Subcutaneous abdominal adipose tissue (tissue), 5 donors: ENCODE data around the gene TRIM68.

Experiments
- H3K27ac ChIP-seq: one replicate; pipeline ENCODE4 v1.7.0; 2013; ENCODE audit warnings: low read depth, mild to moderate bottlenecking, inconsistent platforms, low read length, moderate library complexity
- H3K27me3 ChIP-seq, 5 donors: one replicate each; pipeline ENCODE4 v1.7.0; 2013; ENCODE audit warnings: low read length in 5 of 5, inconsistent platforms in 1 of 5; ENCODE audit not compliant: control insufficient read depth in 5 of 5, insufficient read depth in 4 of 5
- H3K36me3 ChIP-seq, 5 donors: one replicate each; pipeline ENCODE4 v1.7.0; 2013; ENCODE audit warnings: low read length in 5 of 5; ENCODE audit not compliant: control insufficient read depth in 5 of 5, insufficient read depth in 5 of 5
- H3K4me1 ChIP-seq, 5 donors: one replicate each; pipeline ENCODE4 v1.7.0; 2013; ENCODE audit warnings: low read length in 5 of 5, mild to moderate bottlenecking in 3 of 5, moderate library complexity in 1 of 5; ENCODE audit not compliant: control insufficient read depth in 5 of 5, insufficient read depth in 5 of 5
- H3K4me3 ChIP-seq, 5 donors: one replicate each; pipeline ENCODE4 v1.7.0; 2013; ENCODE audit warnings: low read length in 5 of 5, low read depth in 1 of 5
- H3K9ac ChIP-seq, 5 donors: one replicate each; pipeline ENCODE4 v1.7.0; 2013; ENCODE audit warnings: low read length in 5 of 5, mild to moderate bottlenecking in 4 of 5, moderate library complexity in 3 of 5
- H3K9me3 ChIP-seq, 5 donors: one replicate each; pipeline ENCODE4 v1.7.0; 2013; ENCODE audit warnings: low read length in 5 of 5; ENCODE audit not compliant: control insufficient read depth in 5 of 5
- donor health status: healthy.
- donor health status: healthy.
- donor health status: healthy.
- donor health status: healthy.
- donor health status: healthy.

TRIM68 gene

GRCh38 chr11:4607781-4608666, at the start of gene TRIM68:
TSS of gene TRIM68 (minus strand) at chr11:4608231. CDS start at chr11:4605504, 2,727 bp downstream.
- peaks cover 0 to 22% (median 20%) of the 10 kb centered on the region in 5 donors for H3K4me1 ChIP-seq
- peaks cover 0 to 2% (median 0%) of the 10 kb centered on the region in 5 donors for H3K27me3 ChIP-seq
- H3K9me3 ChIP-seq: no peaks in the 10 kb centered on the region
- H3K9ac ChIP-seq: peak within 1 kb of the TSS; percentile 64 to 89 (median 85)
- peaks cover 13 to 23% (median 18%) of the 10 kb centered on the region in 5 donors for H3K36me3 ChIP-seq
- peak within 1 kb of the TSS; percentile 78 for H3K27ac ChIP-seq
- peak within 1 kb of the TSS; percentile 71 to 81 (median 75) for H3K4me3 ChIP-seq

- Histone ChIP-seq H3K4me1 (no peaks in the 10 kb centered on the region), H3K9ac (no peak overlapping the region), H3K9me3 (no peaks in the 10 kb centered on the region), H3K27me3 (no peaks in the 10 kb centered on the region), H3K27ac (no peak overlapping the region), H3K4me3 (no peak overlapping the region), H3K36me3 (peaks cover 0 to 11% (median 0%) of the 10 kb centered on the region in 5 donors)
Observed at GRCh38 chr11:4654635-4655369, 46.8 kb upstream of the TRIM68 start.

GRCh38 chr11:4647766-4648165, 39.7 kb upstream of the TRIM68 start:
- Histone ChIP-seq H3K9me3 (no peaks in the 10 kb centered on the region), H3K4me3 (no peak overlapping the region), H3K9ac (peak overlapping the region in 1 of 5 donors; percentile 5), H3K27me3 (peaks cover 0 to 4% (median 0%) of the 10 kb centered on the region in 5 donors), H3K36me3 (peaks cover 0 to 5% (median 0%) of the 10 kb centered on the region in 5 donors), H3K4me1 (peaks cover 0 to 44% (median 9%) of the 10 kb centered on the region in 5 donors), H3K27ac (no peak overlapping the region)

- H3K9me3 ChIP-seq: no peaks in the 10 kb centered on the region
- H3K4me3 ChIP-seq: peak overlapping the region in 3 of 5 donors; percentile 20 to 67 (median 52)
- no peak overlapping the region for H3K27ac ChIP-seq
Observed at GRCh38 chr11:4645974-4646373, 37.9 kb upstream of the TRIM68 start.

GRCh38 chr11:4644233-4644632, 36.2 kb upstream of the TRIM68 start:
- Histone ChIP-seq H3K4me3 (peak overlapping the region in 4 of 5 donors; percentile 52 to 67 (median 62)), H3K36me3 (no peaks in the 10 kb centered on the region), H3K27me3 (peaks cover 0 to 8% (median 0%) of the 10 kb centered on the region in 5 donors), H3K9me3 (no peaks in the 10 kb centered on the region), H3K9ac (peak overlapping the region in 2 of 5 donors; percentile 32 to 68), H3K27ac (no peak overlapping the region), H3K4me1 (peaks cover 0 to 61% (median 13%) of the 10 kb centered on the region in 5 donors)

More at GRCh38 chr11:4645974-4646373, 37.9 kb upstream of the TRIM68 start:
- Histone ChIP-seq H3K4me1 (peaks cover 0 to 60% (median 13%) of the 10 kb centered on the region in 5 donors), H3K36me3 (no peaks in the 10 kb centered on the region), H3K9ac (peak overlapping the region in 1 of 5 donors; percentile 32), H3K27me3 (peaks cover 0 to 6% (median 0%) of the 10 kb centered on the region in 5 donors)

GRCh38 chr11:4643682-4644081, 35.7 kb upstream of the TRIM68 start, which contains the start of gene OR51E1:
TSS of gene OR51E1 (plus strand) at chr11:4643982. CDS start at chr11:4652527, 8,545 bp downstream.
- H3K4me1 ChIP-seq: peaks cover 0 to 58% (median 13%) of the 10 kb centered on the region in 5 donors
- H3K4me3 ChIP-seq: peak within 1 kb of the TSS in 4 of 5 donors; percentile 52 to 67 (median 62)

GRCh38 chr11:4643076-4643475, 35.0 kb upstream of the TRIM68 start:
- no peaks in the 10 kb centered on the region for H3K9me3 ChIP-seq
- peak overlapping the region; percentile 61 for H3K27ac ChIP-seq
- peaks cover 0 to 53% (median 12%) of the 10 kb centered on the region in 5 donors for H3K4me1 ChIP-seq
- no peaks in the 10 kb centered on the region for H3K36me3 ChIP-seq
- peak overlapping the region in 1 of 5 donors; percentile 68 for H3K9ac ChIP-seq
- peak overlapping the region in 3 of 5 donors; percentile 52 to 67 (median 65) for H3K4me3 ChIP-seq
- H3K27me3 ChIP-seq: peaks cover 0 to 8% (median 0%) of the 10 kb centered on the region in 5 donors

More at GRCh38 chr11:4643682-4644081, 35.7 kb upstream of the TRIM68 start, which contains the start of gene OR51E1:
- H3K27ac ChIP-seq: peak within 1 kb of the TSS; percentile 61
- H3K36me3 ChIP-seq: no peaks in the 10 kb centered on the region
- peaks cover 0 to 8% (median 0%) of the 10 kb centered on the region in 5 donors for H3K27me3 ChIP-seq
- H3K9ac ChIP-seq: peak within 1 kb of the TSS in 2 of 5 donors; percentile 32 to 68
- no peaks in the 10 kb centered on the region for H3K9me3 ChIP-seq

- Histone ChIP-seq H3K27ac (no peak overlapping the region), H3K36me3 (no peaks in the 10 kb centered on the region)
Observed at GRCh38 chr11:4642043-4642442, 34.0 kb upstream of the TRIM68 start.

GRCh38 chr11:4641501-4641900, 33.5 kb upstream of the TRIM68 start:
- H3K9me3 ChIP-seq: no peaks in the 10 kb centered on the region
- no peak overlapping the region for H3K27ac ChIP-seq
- H3K4me1 ChIP-seq: peaks cover 0 to 51% (median 11%) of the 10 kb centered on the region in 5 donors
- H3K9ac ChIP-seq: no peak overlapping the region
- peaks cover 0 to 8% (median 4%) of the 10 kb centered on the region in 5 donors for H3K27me3 ChIP-seq
- H3K36me3 ChIP-seq: no peaks in the 10 kb centered on the region
- no peak overlapping the region for H3K4me3 ChIP-seq

More at GRCh38 chr11:4642043-4642442, 34.0 kb upstream of the TRIM68 start:
- Histone ChIP-seq H3K9me3 (no peaks in the 10 kb centered on the region), H3K9ac (no peak overlapping the region), H3K4me3 (no peak overlapping the region), H3K27me3 (peaks cover 0 to 8% (median 4%) of the 10 kb centered on the region in 5 donors), H3K4me1 (peaks cover 0 to 50% (median 9%) of the 10 kb centered on the region in 5 donors)
